Calu3 (cell line): ENCODE results near the gene MRGPRX2. TPM values are rescaled to one million over a fixed set of nuclear protein-coding genes. Genes with fewer than 3 reads are reported as not detected.

Experiments used
- Bru-seq: library from RNA; stranded (reverse); fragments of 400-500 nt; gene quantifications from one replicate; lab custom pipeline; 2021; lab: Mats Ljungman, UMichigan
- BruChase-seq, 2 experiments: library from RNA; stranded (reverse); fragments of 400-500 nt; gene quantifications; one replicate each; lab custom pipeline; 2021; lab: Mats Ljungman, UMichigan
- BruUV-seq: library from RNA; stranded (reverse); fragments of 400-500 nt; replicated peaks from 2 replicates; lab custom pipeline; 2021; lab: Mats Ljungman, UMichigan
- CTCF ChIA-PET: fragments of 300-600 bp; sonication (Branson Sonifier 250); formaldehyde crosslinking; loops from one replicate; lab custom pipeline; 2022; ENCODE audit warnings: antibody characterized with exemption; lab: Charles Lee
- DNase-seq: peaks from one replicate; pipeline ENCODE4 v3.0.0; 2022
- H3K27ac Mint-ChIP-seq: one replicate; pipeline ENCODE4 v1.8.0; 2022; ENCODE audit warnings: mixed read lengths; ENCODE audit not compliant: unreplicated experiment
- H3K27me3 Mint-ChIP-seq: one replicate; pipeline ENCODE4 v1.8.0; 2022; ENCODE audit warnings: mixed read lengths; ENCODE audit not compliant: unreplicated experiment
- H3K36me3 Mint-ChIP-seq: one replicate; pipeline ENCODE4 v1.8.0; 2022; ENCODE audit warnings: mild to moderate bottlenecking, moderate library complexity, mixed read lengths; ENCODE audit not compliant: insufficient read depth, unreplicated experiment
- H3K4me1 Mint-ChIP-seq: one replicate; pipeline ENCODE4 v1.8.0; 2022; ENCODE audit warnings: mild to moderate bottlenecking, low read depth, mixed read lengths; ENCODE audit not compliant: unreplicated experiment
- H3K4me3 Mint-ChIP-seq: one replicate; pipeline ENCODE4 v1.8.0; 2022; ENCODE audit warnings: mild to moderate bottlenecking, low read depth, moderate library complexity, mixed read lengths; ENCODE audit not compliant: unreplicated experiment
- H3K9me3 Mint-ChIP-seq: one replicate; pipeline ENCODE4 v1.8.0; 2022; ENCODE audit warnings: low read depth, mixed read lengths; ENCODE audit not compliant: unreplicated experiment
- CTCF ChIP-seq: fragments of 200-600 bp; IDR thresholded peaks from one replicate; pipeline ENCODE4 v1.8.0; 2022; ENCODE audit warnings: antibody characterized with exemption; ENCODE audit not compliant: unreplicated experiment
- intact Hi-C: fragments of 100-400 bp; cut with micrococcal nuclease; formaldehyde crosslinking; loops from one replicate; pipeline ENCODE4 v1.10.0; 2022; ENCODE audit not compliant: unreplicated experiment
- long read RNA-seq: library from polyadenylated mRNA; stranded (forward); transcript quantifications from one replicate; pipeline ENCODE4 v2.0.0, GENCODE V29; 2022
- total RNA-seq: library from RNA; stranded (reverse); gene quantifications from 2 replicates; pipeline ENCODE4 v1.2.3, GENCODE V29; 2022

The MRGPRX2 gene
- total RNA-seq: not detected in 2 replicates
- Bru-seq, nascent RNA: not detected
- BruChase-seq, experiment 1, labeled RNA remaining after a 6-hour chase: not detected
- BruChase-seq, experiment 2, labeled RNA remaining after a 2-hour chase: not detected
- long read RNA-seq: 0 reads

GRCh38 chr11:19060629-19061028, at the start of gene MRGPRX2:
TSS of gene MRGPRX2 (minus strand) at chr11:19060717. CDS start at chr11:19056402, 4,315 bp downstream.
- H3K9me3 Mint-ChIP-seq: no peaks in the 10 kb centered on the region
- DNase-seq: no peak
- CTCF ChIA-PET: no interaction called here
- no peak for TF ChIP-seq CTCF
- H3K27me3 Mint-ChIP-seq: peaks cover 99% of the 10 kb centered on the region
- no peaks in the 10 kb centered on the region for H3K36me3 Mint-ChIP-seq
- no peak within 1 kb of the TSS for H3K4me3 Mint-ChIP-seq
- H3K27ac Mint-ChIP-seq: no peak within 1 kb of the TSS
- BruUV-seq: no TSS peak
- H3K4me1 Mint-ChIP-seq: no peaks in the 10 kb centered on the region
- intact Hi-C loops: no loop called here

GRCh38 chr11:19110295-19110694, 49.8 kb upstream of the MRGPRX2 start:
- BruUV-seq: no TSS peak
- Mint-ChIP-seq H3K27me3 (no peaks in the 10 kb centered on the region), H3K4me3 (no peak overlapping the region), H3K27ac (no peak overlapping the region), H3K36me3 (no peaks in the 10 kb centered on the region), H3K4me1 (no peaks in the 10 kb centered on the region), H3K9me3 (no peaks in the 10 kb centered on the region)
- CTCF ChIA-PET: interaction anchor here (1.5 kb wide), 1 partner anchor 34 kb away, joined by 8 read pairs; no protein-coding TSS in a partner anchor
- intact Hi-C loops: loop anchor here (2.0 kb wide), 1 partner anchor 33 kb away; no protein-coding TSS in a partner anchor
- TF ChIP-seq CTCF: no peak
- DNase-seq: no peak

- no peak overlapping the region for H3K4me3 Mint-ChIP-seq
- H3K4me1 Mint-ChIP-seq: peaks cover 21% of the 10 kb centered on the region
- no peak for DNase-seq
- BruUV-seq: no TSS peak
- H3K27me3 Mint-ChIP-seq: no peaks in the 10 kb centered on the region
- intact Hi-C loops: no loop called here
- no peak for TF ChIP-seq CTCF
- no peaks in the 10 kb centered on the region for H3K36me3 Mint-ChIP-seq
- CTCF ChIA-PET: no interaction called here
- no peak overlapping the region for H3K27ac Mint-ChIP-seq
- no peaks in the 10 kb centered on the region for H3K9me3 Mint-ChIP-seq
Observed at GRCh38 chr11:19107125-19107524, 46.6 kb upstream of the MRGPRX2 start.

GRCh38 chr11:19105011-19105410, 44.5 kb upstream of the MRGPRX2 start:
- no peak overlapping the region for H3K4me3 Mint-ChIP-seq
- no TSS peak for BruUV-seq
- CTCF ChIA-PET: no interaction called here
- no peak for DNase-seq
- peaks cover 29% of the 10 kb centered on the region for H3K4me1 Mint-ChIP-seq
- peaks cover 12% of the 10 kb centered on the region for H3K27me3 Mint-ChIP-seq
- no peak overlapping the region for H3K27ac Mint-ChIP-seq
- no peaks in the 10 kb centered on the region for H3K9me3 Mint-ChIP-seq
- intact Hi-C loops: no loop called here
- no peaks in the 10 kb centered on the region for H3K36me3 Mint-ChIP-seq
- no peak for TF ChIP-seq CTCF
